ENCODE measurements around the gene SCRN1. TPM values are rescaled to one million over a fixed set of nuclear protein-coding genes. Genes with fewer than 3 reads are reported as not detected.

SCRN1 gene
- total and polyA plus RNA-seq, 2 of the 13 experiments (the other 11 are each of a cell fraction or from before 2014, with no cell fraction given) = 43.2 to 49.8 TPM

DNA sequence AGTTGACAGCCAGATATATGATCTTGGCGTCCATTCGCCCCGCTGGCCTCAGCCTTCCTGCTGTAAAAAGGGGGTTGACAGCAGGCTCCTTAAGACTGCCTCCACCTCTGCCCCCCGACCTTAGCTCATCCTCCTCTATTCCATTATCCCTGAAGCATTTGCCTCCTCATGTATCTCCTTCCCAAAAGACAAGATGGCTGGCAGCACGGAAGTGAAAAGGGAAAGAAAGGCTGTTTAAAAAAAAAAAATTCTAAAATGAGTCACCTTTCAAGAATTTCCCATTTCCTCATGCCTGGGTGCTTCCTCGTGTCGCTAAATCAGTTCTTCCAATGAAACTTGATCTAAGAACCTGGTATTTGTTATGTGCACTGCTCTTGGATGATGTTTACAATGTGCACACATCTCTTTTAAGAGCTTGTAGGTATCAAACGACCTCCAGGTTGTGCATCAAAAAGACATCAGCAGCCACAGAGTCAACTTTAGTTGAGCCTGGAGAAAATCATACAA, 1.7 kb downstream of the SCRN1 start (continued):
- TF ChIP-seq, protein P1, sequence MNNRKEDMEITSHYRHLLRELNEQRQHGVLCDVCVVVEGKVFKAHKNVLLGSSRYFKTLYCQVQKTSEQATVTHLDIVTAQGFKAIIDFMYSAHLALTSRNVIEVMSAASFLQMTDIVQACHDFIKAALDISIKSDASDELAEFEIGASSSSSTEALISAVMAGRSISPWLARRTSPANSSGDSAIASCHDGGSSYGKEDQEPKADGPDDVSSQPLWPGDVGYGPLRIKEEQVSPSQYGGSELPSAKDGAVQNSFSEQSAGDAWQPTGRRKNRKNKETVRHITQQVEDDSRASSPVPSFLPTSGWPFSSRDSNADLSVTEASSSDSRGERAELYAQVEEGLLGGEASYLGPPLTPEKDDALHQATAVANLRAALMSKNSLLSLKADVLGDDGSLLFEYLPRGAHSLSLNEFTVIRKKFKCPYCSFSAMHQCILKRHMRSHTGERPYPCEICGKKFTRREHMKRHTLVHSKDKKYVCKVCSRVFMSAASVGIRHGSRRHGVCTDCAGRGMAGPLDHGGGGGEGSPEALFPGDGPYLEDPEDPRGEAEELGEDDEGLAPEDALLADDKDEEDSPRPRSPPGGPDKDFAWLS (CRISPR knock-in tag; IDR thresholded peaks at IDR 0.05; ENCODE audit: borderline replicate concordance) = no peak
- TF ChIP-seq SOX13 (IDR thresholded peaks at IDR 0.05) (no peak), SOX13 (CRISPR knock-in tag; conservative IDR thresholded peaks at IDR 0.05 in 1 of 2, IDR thresholded peaks at IDR 0.05 in 1 of 2) (peak in 1 of 2 experiments; percentile 24; a peak in 1 of 4 replicates), TBP (CRISPR knock-in tag; IDR thresholded peaks at IDR 0.05) (no peak), HOXA9 (CRISPR knock-in tag; IDR thresholded peaks at IDR 0.05; ENCODE audit: borderline replicate concordance) (no peak), NRL (CRISPR knock-in tag; IDR thresholded peaks at IDR 0.05; ENCODE audit: borderline replicate concordance) (no peak), ZFP37 (CRISPR knock-in tag; IDR thresholded peaks at IDR 0.05; ENCODE audit: borderline replicate concordance) (no peak), SP4 (CRISPR knock-in tag; IDR thresholded peaks at IDR 0.05) (no peak), YY1 (IDR thresholded peaks at IDR 0.05; ENCODE audit: insufficient read depth, insufficient replicate concordance, low read depth, low read length) (peak; percentile 73), SSRP1 (CRISPR knock-in tag; IDR thresholded peaks at IDR 0.05) (no peak; the same call in 1 of the 2 replicates), ISL2 (CRISPR knock-in tag; IDR thresholded peaks at IDR 0.05) (0 out of 2 replicates have a peak, but pooled peaks have one; percentile 17), ZNF780A (CRISPR knock-in tag; IDR thresholded peaks at IDR 0.05) (no peak), ZNF558 (CRISPR knock-in tag; IDR thresholded peaks at IDR 0.05; ENCODE audit: borderline replicate concordance) (no peak), SALL2 (CRISPR knock-in tag; IDR thresholded peaks at IDR 0.05) (no peak)
- TF ChIP-seq, protein P2, sequence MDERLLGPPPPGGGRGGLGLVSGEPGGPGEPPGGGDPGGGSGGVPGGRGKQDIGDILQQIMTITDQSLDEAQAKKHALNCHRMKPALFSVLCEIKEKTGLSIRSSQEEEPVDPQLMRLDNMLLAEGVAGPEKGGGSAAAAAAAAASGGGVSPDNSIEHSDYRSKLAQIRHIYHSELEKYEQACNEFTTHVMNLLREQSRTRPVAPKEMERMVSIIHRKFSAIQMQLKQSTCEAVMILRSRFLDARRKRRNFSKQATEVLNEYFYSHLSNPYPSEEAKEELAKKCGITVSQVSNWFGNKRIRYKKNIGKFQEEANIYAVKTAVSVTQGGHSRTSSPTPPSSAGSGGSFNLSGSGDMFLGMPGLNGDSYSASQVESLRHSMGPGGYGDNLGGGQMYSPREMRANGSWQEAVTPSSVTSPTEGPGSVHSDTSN (CRISPR knock-in tag; IDR thresholded peaks at IDR 0.05) = no peak
- TF ChIP-seq, protein P3, sequence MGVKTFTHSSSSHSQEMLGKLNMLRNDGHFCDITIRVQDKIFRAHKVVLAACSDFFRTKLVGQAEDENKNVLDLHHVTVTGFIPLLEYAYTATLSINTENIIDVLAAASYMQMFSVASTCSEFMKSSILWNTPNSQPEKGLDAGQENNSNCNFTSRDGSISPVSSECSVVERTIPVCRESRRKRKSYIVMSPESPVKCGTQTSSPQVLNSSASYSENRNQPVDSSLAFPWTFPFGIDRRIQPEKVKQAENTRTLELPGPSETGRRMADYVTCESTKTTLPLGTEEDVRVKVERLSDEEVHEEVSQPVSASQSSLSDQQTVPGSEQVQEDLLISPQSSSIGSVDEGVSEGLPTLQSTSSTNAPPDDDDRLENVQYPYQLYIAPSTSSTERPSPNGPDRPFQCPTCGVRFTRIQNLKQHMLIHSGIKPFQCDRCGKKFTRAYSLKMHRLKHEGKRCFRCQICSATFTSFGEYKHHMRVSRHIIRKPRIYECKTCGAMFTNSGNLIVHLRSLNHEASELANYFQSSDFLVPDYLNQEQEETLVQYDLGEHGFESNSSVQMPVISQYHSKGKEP (CRISPR knock-in tag; IDR thresholded peaks at IDR 0.05) = no peak
- TF ChIP-seq, protein P4, sequence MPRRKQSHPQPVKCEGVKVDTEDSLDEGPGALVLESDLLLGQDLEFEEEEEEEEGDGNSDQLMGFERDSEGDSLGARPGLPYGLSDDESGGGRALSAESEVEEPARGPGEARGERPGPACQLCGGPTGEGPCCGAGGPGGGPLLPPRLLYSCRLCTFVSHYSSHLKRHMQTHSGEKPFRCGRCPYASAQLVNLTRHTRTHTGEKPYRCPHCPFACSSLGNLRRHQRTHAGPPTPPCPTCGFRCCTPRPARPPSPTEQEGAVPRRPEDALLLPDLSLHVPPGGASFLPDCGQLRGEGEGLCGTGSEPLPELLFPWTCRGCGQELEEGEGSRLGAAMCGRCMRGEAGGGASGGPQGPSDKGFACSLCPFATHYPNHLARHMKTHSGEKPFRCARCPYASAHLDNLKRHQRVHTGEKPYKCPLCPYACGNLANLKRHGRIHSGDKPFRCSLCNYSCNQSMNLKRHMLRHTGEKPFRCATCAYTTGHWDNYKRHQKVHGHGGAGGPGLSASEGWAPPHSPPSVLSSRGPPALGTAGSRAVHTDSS (CRISPR knock-in tag; conservative IDR thresholded peaks at IDR 0.05) = no peak
- TF ChIP-seq, protein P5, sequence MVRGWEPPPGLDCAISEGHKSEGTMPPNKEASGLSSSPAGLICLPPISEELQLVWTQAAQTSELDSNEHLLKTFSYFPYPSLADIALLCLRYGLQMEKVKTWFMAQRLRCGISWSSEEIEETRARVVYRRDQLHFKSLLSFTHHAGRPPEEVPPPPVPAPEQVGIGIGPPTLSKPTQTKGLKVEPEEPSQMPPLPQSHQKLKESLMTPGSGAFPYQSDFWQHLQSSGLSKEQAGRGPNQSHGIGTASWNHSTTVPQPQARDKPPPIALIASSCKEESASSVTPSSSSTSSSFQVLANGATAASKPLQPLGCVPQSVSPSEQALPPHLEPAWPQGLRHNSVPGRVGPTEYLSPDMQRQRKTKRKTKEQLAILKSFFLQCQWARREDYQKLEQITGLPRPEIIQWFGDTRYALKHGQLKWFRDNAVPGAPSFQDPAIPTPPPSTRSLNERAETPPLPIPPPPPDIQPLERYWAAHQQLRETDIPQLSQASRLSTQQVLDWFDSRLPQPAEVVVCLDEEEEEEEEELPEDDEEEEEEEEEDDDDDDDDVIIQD (CRISPR knock-in tag; IDR thresholded peaks at IDR 0.05; ENCODE audit: low read depth) = no peak
- TF ChIP-seq, protein P6, sequence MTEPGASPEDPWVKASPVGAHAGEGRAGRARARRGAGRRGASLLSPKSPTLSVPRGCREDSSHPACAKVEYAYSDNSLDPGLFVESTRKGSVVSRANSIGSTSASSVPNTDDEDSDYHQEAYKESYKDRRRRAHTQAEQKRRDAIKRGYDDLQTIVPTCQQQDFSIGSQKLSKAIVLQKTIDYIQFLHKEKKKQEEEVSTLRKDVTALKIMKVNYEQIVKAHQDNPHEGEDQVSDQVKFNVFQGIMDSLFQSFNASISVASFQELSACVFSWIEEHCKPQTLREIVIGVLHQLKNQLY (CRISPR knock-in tag; IDR thresholded peaks at IDR 0.05) = no peak

Measured in HepG2 (cell line).